ENCODE results near the gene TBCD. TPM values are rescaled to one million over a fixed set of nuclear protein-coding genes. Genes with fewer than 3 reads are reported as not detected.

TBCD gene
- total and polyA plus RNA-seq, 9 of the 15 experiments (the other 6 are each of a cell fraction or from before 2014, with no cell fraction given): 8.9 to 98.5 (median 28.0) TPM

- TF ChIP-seq, protein P1, sequence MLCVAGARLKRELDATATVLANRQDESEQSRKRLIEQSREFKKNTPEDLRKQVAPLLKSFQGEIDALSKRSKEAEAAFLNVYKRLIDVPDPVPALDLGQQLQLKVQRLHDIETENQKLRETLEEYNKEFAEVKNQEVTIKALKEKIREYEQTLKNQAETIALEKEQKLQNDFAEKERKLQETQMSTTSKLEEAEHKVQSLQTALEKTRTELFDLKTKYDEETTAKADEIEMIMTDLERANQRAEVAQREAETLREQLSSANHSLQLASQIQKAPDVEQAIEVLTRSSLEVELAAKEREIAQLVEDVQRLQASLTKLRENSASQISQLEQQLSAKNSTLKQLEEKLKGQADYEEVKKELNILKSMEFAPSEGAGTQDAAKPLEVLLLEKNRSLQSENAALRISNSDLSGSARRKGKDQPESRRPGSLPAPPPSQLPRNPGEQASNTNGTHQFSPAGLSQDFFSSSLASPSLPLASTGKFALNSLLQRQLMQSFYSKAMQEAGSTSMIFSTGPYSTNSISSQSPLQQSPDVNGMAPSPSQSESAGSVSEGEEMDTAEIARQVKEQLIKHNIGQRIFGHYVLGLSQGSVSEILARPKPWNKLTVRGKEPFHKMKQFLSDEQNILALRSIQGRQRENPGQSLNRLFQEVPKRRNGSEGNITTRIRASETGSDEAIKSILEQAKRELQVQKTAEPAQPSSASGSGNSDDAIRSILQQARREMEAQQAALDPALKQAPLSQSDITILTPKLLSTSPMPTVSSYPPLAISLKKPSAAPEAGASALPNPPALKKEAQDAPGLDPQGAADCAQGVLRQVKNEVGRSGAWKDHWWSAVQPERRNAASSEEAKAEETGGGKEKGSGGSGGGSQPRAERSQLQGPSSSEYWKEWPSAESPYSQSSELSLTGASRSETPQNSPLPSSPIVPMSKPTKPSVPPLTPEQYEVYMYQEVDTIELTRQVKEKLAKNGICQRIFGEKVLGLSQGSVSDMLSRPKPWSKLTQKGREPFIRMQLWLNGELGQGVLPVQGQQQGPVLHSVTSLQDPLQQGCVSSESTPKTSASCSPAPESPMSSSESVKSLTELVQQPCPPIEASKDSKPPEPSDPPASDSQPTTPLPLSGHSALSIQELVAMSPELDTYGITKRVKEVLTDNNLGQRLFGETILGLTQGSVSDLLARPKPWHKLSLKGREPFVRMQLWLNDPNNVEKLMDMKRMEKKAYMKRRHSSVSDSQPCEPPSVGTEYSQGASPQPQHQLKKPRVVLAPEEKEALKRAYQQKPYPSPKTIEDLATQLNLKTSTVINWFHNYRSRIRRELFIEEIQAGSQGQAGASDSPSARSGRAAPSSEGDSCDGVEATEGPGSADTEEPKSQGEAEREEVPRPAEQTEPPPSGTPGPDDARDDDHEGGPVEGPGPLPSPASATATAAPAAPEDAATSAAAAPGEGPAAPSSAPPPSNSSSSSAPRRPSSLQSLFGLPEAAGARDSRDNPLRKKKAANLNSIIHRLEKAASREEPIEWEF (CRISPR knock-in tag; IDR thresholded peaks at IDR 0.05): no peak
- no peak for TF ChIP-seq SMARCA4 (IDR thresholded peaks at IDR 0.05)
- TF ChIP-seq TFAP4 (CRISPR knock-in tag; IDR thresholded peaks at IDR 0.05; ENCODE audit: borderline replicate concordance): peak; percentile 84; the same call in 1 of the 2 replicates
- no peak for TF ChIP-seq TCF3 (CRISPR knock-in tag; IDR thresholded peaks at IDR 0.05)
- TF ChIP-seq, protein P2, sequence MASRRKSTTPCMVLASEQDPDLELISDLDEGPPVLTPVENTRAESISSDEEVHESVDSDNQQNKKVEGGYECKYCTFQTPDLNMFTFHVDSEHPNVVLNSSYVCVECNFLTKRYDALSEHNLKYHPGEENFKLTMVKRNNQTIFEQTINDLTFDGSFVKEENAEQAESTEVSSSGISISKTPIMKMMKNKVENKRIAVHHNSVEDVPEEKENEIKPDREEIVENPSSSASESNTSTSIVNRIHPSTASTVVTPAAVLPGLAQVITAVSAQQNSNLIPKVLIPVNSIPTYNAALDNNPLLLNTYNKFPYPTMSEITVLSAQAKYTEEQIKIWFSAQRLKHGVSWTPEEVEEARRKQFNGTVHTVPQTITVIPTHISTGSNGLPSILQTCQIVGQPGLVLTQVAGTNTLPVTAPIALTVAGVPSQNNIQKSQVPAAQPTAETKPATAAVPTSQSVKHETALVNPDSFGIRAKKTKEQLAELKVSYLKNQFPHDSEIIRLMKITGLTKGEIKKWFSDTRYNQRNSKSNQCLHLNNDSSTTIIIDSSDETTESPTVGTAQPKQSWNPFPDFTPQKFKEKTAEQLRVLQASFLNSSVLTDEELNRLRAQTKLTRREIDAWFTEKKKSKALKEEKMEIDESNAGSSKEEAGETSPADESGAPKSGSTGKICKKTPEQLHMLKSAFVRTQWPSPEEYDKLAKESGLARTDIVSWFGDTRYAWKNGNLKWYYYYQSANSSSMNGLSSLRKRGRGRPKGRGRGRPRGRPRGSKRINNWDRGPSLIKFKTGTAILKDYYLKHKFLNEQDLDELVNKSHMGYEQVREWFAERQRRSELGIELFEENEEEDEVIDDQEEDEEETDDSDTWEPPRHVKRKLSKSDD (conservative IDR thresholded peaks at IDR 0.05; ENCODE audit: low read length): no peak
- no peak for TF ChIP-seq ZNF384 (IDR thresholded peaks at IDR 0.05; ENCODE audit: low read depth, low read length)
- TF ChIP-seq, protein P3, sequence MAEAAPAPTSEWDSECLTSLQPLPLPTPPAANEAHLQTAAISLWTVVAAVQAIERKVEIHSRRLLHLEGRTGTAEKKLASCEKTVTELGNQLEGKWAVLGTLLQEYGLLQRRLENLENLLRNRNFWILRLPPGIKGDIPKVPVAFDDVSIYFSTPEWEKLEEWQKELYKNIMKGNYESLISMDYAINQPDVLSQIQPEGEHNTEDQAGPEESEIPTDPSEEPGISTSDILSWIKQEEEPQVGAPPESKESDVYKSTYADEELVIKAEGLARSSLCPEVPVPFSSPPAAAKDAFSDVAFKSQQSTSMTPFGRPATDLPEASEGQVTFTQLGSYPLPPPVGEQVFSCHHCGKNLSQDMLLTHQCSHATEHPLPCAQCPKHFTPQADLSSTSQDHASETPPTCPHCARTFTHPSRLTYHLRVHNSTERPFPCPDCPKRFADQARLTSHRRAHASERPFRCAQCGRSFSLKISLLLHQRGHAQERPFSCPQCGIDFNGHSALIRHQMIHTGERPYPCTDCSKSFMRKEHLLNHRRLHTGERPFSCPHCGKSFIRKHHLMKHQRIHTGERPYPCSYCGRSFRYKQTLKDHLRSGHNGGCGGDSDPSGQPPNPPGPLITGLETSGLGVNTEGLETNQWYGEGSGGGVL (CRISPR knock-in tag; IDR thresholded peaks at IDR 0.05): no peak
- TF ChIP-seq GABPA (tag; conservative IDR thresholded peaks at IDR 0.05; ENCODE audit: low read depth): no peak
- TF ChIP-seq TBL1XR1 (IDR thresholded peaks at IDR 0.05; ENCODE audit: low read length in 2 of 2): no peak
- no peak for TF ChIP-seq C11orf30 (IDR thresholded peaks at IDR 0.05; ENCODE audit: low read depth)
- no peak for TF ChIP-seq STAT5B (CRISPR knock-in tag; IDR thresholded peaks at IDR 0.05)
- no peak for TF ChIP-seq CHD4 (IDR thresholded peaks at IDR 0.05; ENCODE audit: insufficient read depth, insufficient replicate concordance, low read depth, low read length, poor library complexity, severe bottlenecking)
- no peak for TF ChIP-seq FOXA1 (IDR thresholded peaks at IDR 0.05; ENCODE audit: borderline replicate concordance)
- TF ChIP-seq MCM5 (IDR thresholded peaks at IDR 0.05; ENCODE audit: low read depth): no peak
- no peak; a peak in 2 of 4 replicates for TF ChIP-seq SIN3A (IDR thresholded peaks at IDR 0.05; ENCODE audit: borderline replicate concordance in 2 of 2, control insufficient read depth in 1 of 2, low read depth in 2 of 2, low read length in 2 of 2)
These were observed 2.7 kb downstream of the TBCD start (continued) for GRCh38 chr17:82754297-82755208.
